HepG2 (cell line): ENCODE measurements around the gene ZDHHC6. TPM values are rescaled to one million over a fixed set of nuclear protein-coding genes. Genes with fewer than 3 reads are reported as not detected.

Experiments used
- ATAC-seq: fragments of 200-7000 bp; cut with Tn5 transposase; 3 replicates; pipeline ENCODE4 v1.9.1; 2020; ENCODE audit warnings: mild to moderate bottlenecking, moderate library complexity
- BruUV-seq: library from RNA; stranded (reverse); fragments of 400-500 nt; replicated peaks from 2 replicates; lab custom pipeline; 2021; lab: Mats Ljungman, UMichigan
- CTCF ChIA-PET: fragments of 300-600 bp; formaldehyde crosslinking; extraction: SDS; loops from one replicate; lab custom pipeline; 2021; ENCODE audit warnings: low total read pairs, inconsistent platforms, low intra/inter-chr PET ratio; lab: Yijun Ruan, JAX
- POLR2A ChIA-PET: fragments of 350-600 bp; sonication (Branson Sonifier 250); formaldehyde crosslinking; loops from one replicate; lab custom pipeline; 2020; ENCODE audit warnings: antibody characterized with exemption, inconsistent platforms; lab: Yijun Ruan, JAX
- DNase-seq: peaks from one replicate; pipeline ENCODE4 v3.0.0-alpha.2; 2015; ENCODE audit warnings: low spot score
- FAIRE-seq: peaks from 3 replicates; lab custom pipeline; 2011; peaks lifted over from hg19 to GRCh38; lab: Jason Lieb, UNC
- H2AFZ ChIP-seq: one replicate; pipeline ENCODE4 v1.6.1; 2011; ENCODE audit warnings: low read length, inconsistent platforms
- H3K27ac ChIP-seq: fragments of 300-600 bp; 3 replicates; pipeline ENCODE4 v1.8.0; 2011; ENCODE audit warnings: mixed run types, mild to moderate bottlenecking, mixed read lengths, low read length, inconsistent platforms; ENCODE audit not compliant: insufficient read depth; ENCODE audit errors: extremely low read length
- H3K27me3 ChIP-seq, 2 experiments: fragments of 200-600 bp in 1 of 2; 2 replicates in 1 of 2; 3 replicates in 1 of 2; pipeline versions ENCODE4 v1.6.0 to v1.8.0; 2011; ENCODE audit warnings: low read length in 2 of 2, mild to moderate bottlenecking in 2 of 2, moderate library complexity in 2 of 2, inconsistent platforms in 1 of 2; ENCODE audit not compliant: insufficient read depth in 2 of 2, control insufficient read depth in 1 of 2
- H3K36me3 ChIP-seq, 2 experiments: fragments of 200-600 bp in 1 of 2; replicated peaks in 1 of 2; 2 replicates in 1 of 2; 3 replicates in 1 of 2; pipeline versions ENCODE4 v1.5.1 to v1.8.0; 2011; ENCODE audit warnings: low read length in 2 of 2, inconsistent platforms in 1 of 2; ENCODE audit not compliant: insufficient read depth in 2 of 2, control insufficient read depth in 1 of 2
- H3K4me1 ChIP-seq: 2 replicates; pipeline ENCODE4 v1.5.1; 2012; ENCODE audit warnings: low read length, inconsistent platforms; ENCODE audit not compliant: insufficient read depth
- H3K4me2 ChIP-seq: 2 replicates; pipeline ENCODE4 v1.6.0; 2011; ENCODE audit warnings: low read depth, low read length, inconsistent platforms
- H3K4me3 ChIP-seq, 3 experiments: fragments of 200-600 bp in 1 of 3; sonication (generic), shearing (Covaris generic) in 1 of 3; replicated peaks in 1 of 3; 2 replicates each; pipeline ENCODE4 v1.5.1; 2011 to 2016; ENCODE audit warnings: low read length in 3 of 3, inconsistent platforms in 2 of 3, low read depth in 2 of 3, mild to moderate bottlenecking in 2 of 3, control low read depth in 1 of 3, mixed read lengths in 1 of 3; ENCODE audit not compliant: insufficient read depth in 1 of 3
- H3K79me2 ChIP-seq: one replicate; pipeline ENCODE4 v1.6.1; 2011; ENCODE audit warnings: low read length, inconsistent platforms; ENCODE audit not compliant: insufficient read depth
- H3K9ac ChIP-seq: 2 replicates; pipeline ENCODE4 v1.6.0; 2011; ENCODE audit warnings: mild to moderate bottlenecking, low read depth, low read length, inconsistent platforms; ENCODE audit not compliant: insufficient read depth
- H3K9me3 ChIP-seq: 2 replicates; pipeline ENCODE4 v1.5.1; 2012; ENCODE audit warnings: mild to moderate bottlenecking, low read length
- H4K20me1 ChIP-seq: 2 replicates; pipeline ENCODE4 v1.6.0; 2011; ENCODE audit warnings: inconsistent platforms, mild to moderate bottlenecking, low read length, moderate library complexity; ENCODE audit not compliant: insufficient read depth
- CCDC6 ChIP-seq: sonication (generic); formaldehyde crosslinking; IDR thresholded peaks from 2 replicates; pipeline ENCODE4 v1.8.1; 2022; ENCODE audit warnings: mild to moderate bottlenecking, missing genetic modification reagents, moderate library complexity
- FOXA3 ChIP-seq: IDR thresholded peaks from 2 replicates; pipeline ENCODE4 v1.6.1; 2016; ENCODE audit warnings: missing genetic modification reagents, missing compliant biosample characterization
- FOXP1 ChIP-seq, 2 experiments: fragments of 450-650 bp in 1 of 2; IDR thresholded peaks; 2 replicates each; pipeline ENCODE4 v1.6.1; 2017 to 2018; ENCODE audit warnings: antibody characterized with exemption in 1 of 2
- GATAD1 ChIP-seq: IDR thresholded peaks from 2 replicates; pipeline ENCODE4 v1.6.1; 2016; ENCODE audit warnings: missing genetic modification reagents, missing compliant biosample characterization
- GLI4 ChIP-seq: sonication (generic); formaldehyde crosslinking; IDR thresholded peaks from 2 replicates; pipeline ENCODE4 v1.5.1; 2020; ENCODE audit warnings: missing genetic modification reagents, mild to moderate bottlenecking, moderate library complexity, borderline replicate concordance
- MAFF ChIP-seq: IDR thresholded peaks from 2 replicates; pipeline ENCODE4 v1.6.1; 2011; ENCODE audit warnings: low read depth, low read length, improper control_type of control experiment
- MAFK ChIP-seq, 2 experiments: IDR thresholded peaks in 1 of 2; conservative IDR thresholded peaks in 1 of 2; 2 replicates each; pipeline ENCODE4 v1.6.1; 2011; ENCODE audit warnings: improper control_type of control experiment in 2 of 2, low read length in 2 of 2
- NR2F2 ChIP-seq: IDR thresholded peaks from 2 replicates; pipeline ENCODE4 v1.6.1; 2012; ENCODE audit warnings: low read depth, inconsistent platforms, borderline replicate concordance
- ZFY ChIP-seq: sonication (generic); formaldehyde crosslinking; IDR thresholded peaks from 2 replicates; pipeline ENCODE4 v1.4.0; 2020; ENCODE audit warnings: missing genetic modification reagents
- ZNF160 ChIP-seq: sonication (generic); formaldehyde crosslinking; IDR thresholded peaks from 2 replicates; pipeline ENCODE4 v1.8.0; 2022; ENCODE audit warnings: mild to moderate bottlenecking, inconsistent platforms, missing genetic modification reagents
- ZNF3 ChIP-seq: IDR thresholded peaks from 2 replicates; pipeline ENCODE4 v1.7.0; 2017; ENCODE audit warnings: inconsistent platforms
- ZNF343 ChIP-seq: sonication (generic); formaldehyde crosslinking; IDR thresholded peaks from 2 replicates; pipeline ENCODE4 v1.4.0; 2020; ENCODE audit warnings: mild to moderate bottlenecking, missing genetic modification reagents
- ZNF746 ChIP-seq: sonication (generic); formaldehyde crosslinking; IDR thresholded peaks from 2 replicates; pipeline ENCODE4 v1.8.0; 2022; ENCODE audit warnings: mild to moderate bottlenecking, missing genetic modification reagents
- ZNF781 ChIP-seq: sonication (generic); formaldehyde crosslinking; IDR thresholded peaks from 2 replicates; pipeline ENCODE4 v1.5.1; 2020; ENCODE audit warnings: borderline replicate concordance, mild to moderate bottlenecking, missing genetic modification reagents; ENCODE audit errors: not compliant biosample characterization
- WGBS: methylation state at CpG from one replicate; pipeline ENCODE4 v1.1.6; 2017; ENCODE audit warnings: low lambda C conversion rate; 5-methylcytosine and 5-hydroxymethylcytosine counted together
- in situ Hi-C: cut with HindIII; loops from 2 replicates; pipeline ENCODE4 v1.10.0; 2017; ENCODE audit warnings: low pct_unique_long_range_greater_than_20kb; ENCODE audit not compliant: extremely low pct_ligation_motif_present
- intact Hi-C: fragments of 100-400 bp; cut with micrococcal nuclease; formaldehyde crosslinking; loops from one replicate; pipeline ENCODE4 v1.10.0; 2022; ENCODE audit not compliant: unreplicated experiment
- polyA plus RNA-seq, 8 experiments: library from polyadenylated mRNA; depleted of rRNA in 3 of 8; stranded (reverse) in 7 of 8; unstranded in 1 of 8; fragments of >200 nt; fragmentation: Illumina TruSeq in 4 of 8; extraction: Trizol in 4 of 8; gene quantifications; 2 replicates each; pipeline versions ENCODE4 v1.2.1 to v1.2.3, GENCODE V29; 2011 to 2016; ENCODE audit warnings: low read depth in 4 of 8, missing spikeins in 1 of 8, mixed read lengths in 1 of 8; ENCODE audit not compliant: insufficient read depth in 1 of 8
- total RNA-seq, 5 experiments: library from RNA; depleted of rRNA; stranded (reverse); fragments of >200 nt; fragmentation: Illumina TruSeq; extraction: Trizol; gene quantifications; 2 replicates each; pipeline ENCODE4 v1.2.3, GENCODE V29; 2016; ENCODE audit warnings: low read depth in 1 of 5
- TF ChIP-seq, protein P1 (sequence below): sonication (generic); formaldehyde crosslinking; IDR thresholded peaks from 2 replicates; pipeline ENCODE4 v1.5.1; 2020; ENCODE audit warnings: mild to moderate bottlenecking, missing genetic modification reagents, moderate library complexity

ZDHHC6 gene
- total and polyA plus RNA-seq, 2 of the 13 experiments (the other 11 are each of a cell fraction or from before 2014, with no cell fraction given): 20.9 to 49.4 TPM

GRCh38 chr10:112390125-112390703 is 56.5 kb downstream of the ZDHHC6 start:
- Histone ChIP-seq H3K4me2 (peak overlapping the region; percentile 31), H2AFZ (no peak overlapping the region), H3K9me3 (no peaks in the 10 kb centered on the region), H3K79me2 (peaks cover 48% of the 10 kb centered on the region), H4K20me1 (no peaks in the 10 kb centered on the region), H3K27ac (peak overlapping the region; percentile 54), H3K36me3 (no peaks in the 10 kb centered on the region), H3K9ac (no peak overlapping the region), H3K4me1 (peaks cover 99% of the 10 kb centered on the region), H3K4me3 (no peak overlapping the region), H3K27me3 (no peaks in the 10 kb centered on the region)
- TF ChIP-seq GLI4 (CRISPR knock-in tag) (no peak), CCDC6 (CRISPR knock-in tag) (no peak), ZNF3 (no peak), MAFF (peak; percentile 77), NR2F2 (no peak), MAFK (conservative IDR thresholded peaks at IDR 0.05 in 1 of 2, IDR thresholded peaks at IDR 0.05 in 1 of 2; ENCODE audit: low read length in 2 of 2) (peak; percentile 76 to 88)
- no peak for FAIRE-seq
- CTCF ChIA-PET: no interaction called here
- WGBS: 97% methylated on average over 3 of the region's 3 CpGs
- DNase-seq: no peak
- POLR2A ChIA-PET: interaction anchor here (0.9 to 3.4 kb wide), 3 partner anchors 11 to 129 kb away, joined by 4 to 27 read pairs (median 25); partner anchors contain the start of gene ACSL5
- in situ Hi-C loops (no loop called here), intact Hi-C loops (loop anchor here (5.0 kb wide), 1 partner anchor 58 kb away; no protein-coding TSS in a partner anchor)
- no TSS peak for BruUV-seq
- ATAC-seq: no peak

GRCh38 chr10:112389271-112389822 is 57.4 kb downstream of the ZDHHC6 start:
- Histone ChIP-seq H3K4me2 (peak overlapping the region; percentile 37), H3K9me3 (no peaks in the 10 kb centered on the region), H4K20me1 (no peaks in the 10 kb centered on the region), H3K4me3 (no peak overlapping the region; a peak in 1 of 6 replicates), H3K4me1 (peaks cover 100% of the 10 kb centered on the region), H2AFZ (no peak overlapping the region), H3K79me2 (peaks cover 57% of the 10 kb centered on the region), H3K27ac (peak overlapping the region; percentile 58), H3K27me3 (no peaks in the 10 kb centered on the region), H3K36me3 (no peaks in the 10 kb centered on the region), H3K9ac (peak overlapping the region; percentile 26)
- WGBS: 34% methylated on average over 6 of the region's 6 CpGs
- in situ Hi-C loops: no loop called here
- no TSS peak for BruUV-seq
- DNase-seq (peak; percentile 85), FAIRE-seq (no peak), ATAC-seq (peak; percentile 45)
- POLR2A ChIA-PET: interaction anchor here (0.9 to 3.4 kb wide), 3 partner anchors 10 to 128 kb away, joined by 4 to 27 read pairs (median 25); partner anchors contain the start of gene ACSL5
- intact Hi-C loops: no loop called here
- CTCF ChIA-PET: no interaction called here
- TF ChIP-seq FOXP1 (IDR thresholded peaks at IDR 0.05) (no peak), FOXP1 (CRISPR knock-in tag; IDR thresholded peaks at IDR 0.05) (peak; percentile 42; the same call in 1 of the 2 replicates), ZFY (CRISPR knock-in tag) (peak; percentile 5; the same call in 1 of the 2 replicates), ZNF343 (CRISPR knock-in tag) (no peak), FOXA3 (peak; percentile 60; the same call in 1 of the 2 replicates), GATAD1 (CRISPR knock-in tag) (no peak), ZNF160 (CRISPR knock-in tag) (no peak), ZNF746 (CRISPR knock-in tag) (no peak), ZNF781 (CRISPR knock-in tag) (no peak)
- TF ChIP-seq, protein P1, sequence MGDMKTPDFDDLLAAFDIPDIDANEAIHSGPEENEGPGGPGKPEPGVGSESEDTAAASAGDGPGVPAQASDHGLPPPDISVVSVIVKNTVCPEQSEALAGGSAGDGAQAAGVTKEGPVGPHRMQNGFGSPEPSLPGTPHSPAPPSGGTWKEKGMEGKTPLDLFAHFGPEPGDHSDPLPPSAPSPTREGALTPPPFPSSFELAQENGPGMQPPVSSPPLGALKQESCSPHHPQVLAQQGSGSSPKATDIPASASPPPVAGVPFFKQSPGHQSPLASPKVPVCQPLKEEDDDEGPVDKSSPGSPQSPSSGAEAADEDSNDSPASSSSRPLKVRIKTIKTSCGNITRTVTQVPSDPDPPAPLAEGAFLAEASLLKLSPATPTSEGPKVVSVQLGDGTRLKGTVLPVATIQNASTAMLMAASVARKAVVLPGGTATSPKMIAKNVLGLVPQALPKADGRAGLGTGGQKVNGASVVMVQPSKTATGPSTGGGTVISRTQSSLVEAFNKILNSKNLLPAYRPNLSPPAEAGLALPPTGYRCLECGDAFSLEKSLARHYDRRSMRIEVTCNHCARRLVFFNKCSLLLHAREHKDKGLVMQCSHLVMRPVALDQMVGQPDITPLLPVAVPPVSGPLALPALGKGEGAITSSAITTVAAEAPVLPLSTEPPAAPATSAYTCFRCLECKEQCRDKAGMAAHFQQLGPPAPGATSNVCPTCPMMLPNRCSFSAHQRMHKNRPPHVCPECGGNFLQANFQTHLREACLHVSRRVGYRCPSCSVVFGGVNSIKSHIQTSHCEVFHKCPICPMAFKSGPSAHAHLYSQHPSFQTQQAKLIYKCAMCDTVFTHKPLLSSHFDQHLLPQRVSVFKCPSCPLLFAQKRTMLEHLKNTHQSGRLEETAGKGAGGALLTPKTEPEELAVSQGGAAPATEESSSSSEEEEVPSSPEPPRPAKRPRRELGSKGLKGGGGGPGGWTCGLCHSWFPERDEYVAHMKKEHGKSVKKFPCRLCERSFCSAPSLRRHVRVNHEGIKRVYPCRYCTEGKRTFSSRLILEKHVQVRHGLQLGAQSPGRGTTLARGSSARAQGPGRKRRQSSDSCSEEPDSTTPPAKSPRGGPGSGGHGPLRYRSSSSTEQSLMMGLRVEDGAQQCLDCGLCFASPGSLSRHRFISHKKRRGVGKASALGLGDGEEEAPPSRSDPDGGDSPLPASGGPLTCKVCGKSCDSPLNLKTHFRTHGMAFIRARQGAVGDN (CRISPR knock-in tag): peak; percentile 21; the same call in 1 of the 2 replicates
